OCI-LY7 (cell line): ENCODE results near the gene DUSP18.

Source experiments
- CTCF ChIP-seq: fragments of 200-600 bp; sonication (generic); conservative IDR thresholded peaks from 2 replicates; pipeline ENCODE4 v1.5.1; 2014; ENCODE audit warnings: mild to moderate bottlenecking, antibody characterized with exemption, low read length, moderate library complexity, mixed read lengths
- EZH2phosphoT487 ChIP-seq: fragments of 200-600 bp; sonication (generic); IDR thresholded peaks from 2 replicates; pipeline ENCODE4 v1.6.1; 2018; ENCODE audit warnings: low read depth, borderline replicate concordance, mild to moderate bottlenecking, mixed run types, antibody characterized with exemption, low read length, moderate library complexity, mixed read lengths

GRCh38 chr22:30635273-30636225 is 32.1 kb downstream of the DUSP18 start, which contains the start of gene SLC35E4:
- TF ChIP-seq CTCF (no peak), EZH2phosphoT487 (no peak)
